PC-3 (cell line): Measurements from ENCODE around the gene HTR1D.

Source experiments
- EZH2 ChIP-seq: fragments of 300-600 bp; sonication (generic); IDR thresholded peaks from one replicate; pipeline ENCODE4 v1.6.1; 2017; ENCODE audit warnings: antibody characterized with exemption, mild to moderate bottlenecking, low read length; ENCODE audit not compliant: unreplicated experiment
- EZH2phosphoT487 ChIP-seq: fragments of 300-600 bp; sonication (generic); IDR thresholded peaks from 2 replicates; pipeline ENCODE4 v1.6.1; 2018; ENCODE audit warnings: mild to moderate bottlenecking, antibody characterized with exemption, low read length, borderline replicate concordance
- TF ChIP-seq, protein P1 (sequence below): fragments of 300-600 bp; sonication (generic); conservative IDR thresholded peaks from 2 replicates; pipeline ENCODE4 v1.5.1; 2017; ENCODE audit warnings: antibody characterized with exemption, low read depth, mild to moderate bottlenecking, low read length

GRCh38 chr1:23148084-23148483 is 69.2 kb downstream of the HTR1D start:
- TF ChIP-seq, protein P1, sequence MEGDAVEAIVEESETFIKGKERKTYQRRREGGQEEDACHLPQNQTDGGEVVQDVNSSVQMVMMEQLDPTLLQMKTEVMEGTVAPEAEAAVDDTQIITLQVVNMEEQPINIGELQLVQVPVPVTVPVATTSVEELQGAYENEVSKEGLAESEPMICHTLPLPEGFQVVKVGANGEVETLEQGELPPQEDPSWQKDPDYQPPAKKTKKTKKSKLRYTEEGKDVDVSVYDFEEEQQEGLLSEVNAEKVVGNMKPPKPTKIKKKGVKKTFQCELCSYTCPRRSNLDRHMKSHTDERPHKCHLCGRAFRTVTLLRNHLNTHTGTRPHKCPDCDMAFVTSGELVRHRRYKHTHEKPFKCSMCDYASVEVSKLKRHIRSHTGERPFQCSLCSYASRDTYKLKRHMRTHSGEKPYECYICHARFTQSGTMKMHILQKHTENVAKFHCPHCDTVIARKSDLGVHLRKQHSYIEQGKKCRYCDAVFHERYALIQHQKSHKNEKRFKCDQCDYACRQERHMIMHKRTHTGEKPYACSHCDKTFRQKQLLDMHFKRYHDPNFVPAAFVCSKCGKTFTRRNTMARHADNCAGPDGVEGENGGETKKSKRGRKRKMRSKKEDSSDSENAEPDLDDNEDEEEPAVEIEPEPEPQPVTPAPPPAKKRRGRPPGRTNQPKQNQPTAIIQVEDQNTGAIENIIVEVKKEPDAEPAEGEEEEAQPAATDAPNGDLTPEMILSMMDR: no peak
- TF ChIP-seq EZH2phosphoT487: no peak
- TF ChIP-seq EZH2: no peak
